IMR-90 (cell line): Measurements from ENCODE around the gene MRPS22. TPM values are rescaled to one million over a fixed set of nuclear protein-coding genes. Genes with fewer than 3 reads are reported as not detected.
A peak's percentile ranks its signal among the peaks of the same experiment; 100 is the strongest.

Source experiments
- ATAC-seq: fragments of 200-7000 bp; cut with Tn5 transposase; 2 replicates; pipeline ENCODE4 v1.9.1; 2020; ENCODE audit warnings: low read depth, mild to moderate bottlenecking, moderate library complexity
- BruUV-seq: library from RNA; stranded (reverse); fragments of 400-500 nt; replicated peaks from 2 replicates; lab custom pipeline; 2021; lab: Mats Ljungman, UMichigan
- CTCF ChIA-PET: fragments of 300-600 bp; formaldehyde crosslinking; extraction: SDS; loops from one replicate; lab custom pipeline; 2021; ENCODE audit warnings: antibody characterized with exemption; lab: Yijun Ruan, JAX
- POLR2A ChIA-PET: fragments of 300-600 bp; sonication (Branson Sonifier 250); formaldehyde crosslinking; loops from one replicate; lab custom pipeline; 2022; ENCODE audit warnings: antibody characterized with exemption; ENCODE audit not compliant: unreplicated experiment; lab: Charles Lee
- DNase-seq: peaks from one replicate; pipeline ENCODE4 v3.0.0; 2013
- H2AFZ ChIP-seq: replicated peaks from 2 replicates; pipeline ENCODE3; 2013; ENCODE audit warnings: low read length, mild to moderate bottlenecking; ENCODE audit not compliant: poor library complexity
- H2AK5ac ChIP-seq: 2 replicates; pipeline ENCODE4 v1.6.1; 2013; ENCODE audit warnings: low read depth, low read length, inconsistent platforms
- H2AK9ac ChIP-seq: replicated peaks from 2 replicates; pipeline ENCODE3; 2013; ENCODE audit warnings: mild to moderate bottlenecking, low read depth, low read length, moderate library complexity; ENCODE audit not compliant: poor library complexity
- H2BK120ac ChIP-seq: 2 replicates; pipeline ENCODE4 v1.6.1; 2013; ENCODE audit warnings: low read depth, low read length, inconsistent platforms
- H2BK15ac ChIP-seq: 3 replicates; pipeline ENCODE4 v1.6.1; 2013; ENCODE audit warnings: low read depth, low read length, inconsistent platforms
- H2BK20ac ChIP-seq: 2 replicates; pipeline ENCODE4 v1.6.1; 2013; ENCODE audit warnings: low read depth, mild to moderate bottlenecking, inconsistent platforms, low read length, moderate library complexity
- H2BK5ac ChIP-seq: 2 replicates; pipeline ENCODE4 v1.6.1; 2013; ENCODE audit warnings: mild to moderate bottlenecking, low read depth, low read length, inconsistent platforms; ENCODE audit not compliant: poor library complexity, severe bottlenecking
- H3K14ac ChIP-seq: replicated peaks from 2 replicates; pipeline ENCODE4 v1.6.1; 2013; ENCODE audit warnings: low read depth, low read length, inconsistent platforms
- H3K18ac ChIP-seq: 2 replicates; pipeline ENCODE4 v1.6.1; 2013; ENCODE audit warnings: low read depth, low read length, control low read depth
- H3K23ac ChIP-seq: 2 replicates; pipeline ENCODE4 v1.6.1; 2013; ENCODE audit warnings: low read depth, low read length, inconsistent platforms
- H3K27ac ChIP-seq: 2 replicates; pipeline ENCODE4 v1.5.1; 2013; ENCODE audit warnings: mild to moderate bottlenecking, control low read depth, low read length; ENCODE audit not compliant: insufficient read depth
- H3K27me3 ChIP-seq: 2 replicates; pipeline ENCODE4 v1.6.1; 2013; ENCODE audit warnings: low read length; ENCODE audit not compliant: control insufficient read depth, insufficient read depth
- H3K36me3 ChIP-seq: 2 replicates; pipeline ENCODE4 v1.6.1; 2013; ENCODE audit warnings: low read length, mixed read lengths; ENCODE audit not compliant: control insufficient read depth, insufficient read depth
- H3K4ac ChIP-seq: 2 replicates; pipeline ENCODE4 v1.6.1; 2013; ENCODE audit warnings: low read depth, low read length, inconsistent platforms
- H3K4me1 ChIP-seq: 2 replicates; pipeline ENCODE4 v1.6.1; 2013; ENCODE audit warnings: low read length, mixed read lengths; ENCODE audit not compliant: control insufficient read depth, insufficient read depth
- H3K4me2 ChIP-seq: 2 replicates; pipeline ENCODE4 v1.6.1; 2013; ENCODE audit warnings: low read depth, mild to moderate bottlenecking, control low read depth, low read length, moderate library complexity
- H3K4me3 ChIP-seq: 2 replicates; pipeline ENCODE4 v1.5.1; 2013; ENCODE audit warnings: low read depth, mild to moderate bottlenecking, control low read depth, low read length, moderate library complexity; ENCODE audit not compliant: insufficient read depth
- H3K56ac ChIP-seq: 2 replicates; pipeline ENCODE4 v1.6.1; 2013; ENCODE audit warnings: low read length, inconsistent platforms; ENCODE audit not compliant: insufficient read depth; ENCODE audit errors: extremely low read depth
- H3K79me1 ChIP-seq, 2 experiments: 2 replicates each; pipeline ENCODE4 v1.6.1; 2013; ENCODE audit warnings: low read length in 2 of 2, inconsistent platforms in 1 of 2, low read depth in 1 of 2
- H3K9ac ChIP-seq: 2 replicates; pipeline ENCODE4 v1.6.1; 2013; ENCODE audit warnings: low read depth, low read length, control low read depth
- H3K9me1 ChIP-seq: 2 replicates; pipeline ENCODE4 v1.6.1; 2013; ENCODE audit warnings: low read length, inconsistent platforms; ENCODE audit not compliant: insufficient read depth
- H3K9me3 ChIP-seq: 2 replicates; pipeline ENCODE4 v1.6.1; 2013; ENCODE audit warnings: low read length; ENCODE audit not compliant: control insufficient read depth, insufficient read depth
- H4K20me1 ChIP-seq: 2 replicates; pipeline ENCODE4 v1.6.1; 2013; ENCODE audit warnings: low read length, inconsistent platforms; ENCODE audit not compliant: insufficient read depth
- H4K5ac ChIP-seq: 2 replicates; pipeline ENCODE4 v1.6.1; 2013; ENCODE audit warnings: mild to moderate bottlenecking, low read depth, low read length, control low read depth
- H4K8ac ChIP-seq, 2 experiments: 2 replicates each; pipeline ENCODE4 v1.6.1; 2013; ENCODE audit warnings: low read depth in 2 of 2, low read length in 2 of 2, control low read depth in 1 of 2, inconsistent platforms in 1 of 2
- H4K91ac ChIP-seq: 2 replicates; pipeline ENCODE4 v1.6.1; 2013; ENCODE audit warnings: low read depth, low read length, inconsistent platforms; ENCODE audit not compliant: insufficient read depth
- BHLHE40 ChIP-seq: fragments of 150-350 bp; IDR thresholded peaks from 2 replicates; pipeline ENCODE4 v1.6.1; 2016; ENCODE audit warnings: mild to moderate bottlenecking, low read depth, low read length
- CEBPB ChIP-seq: IDR thresholded peaks from 2 replicates; pipeline ENCODE4 v1.6.1; 2012; ENCODE audit warnings: low read depth, low read length, improper control_type of control experiment
- CHD1 ChIP-seq: IDR thresholded peaks from 2 replicates; pipeline ENCODE4 v1.6.1; 2012; ENCODE audit warnings: low read depth, low read length, improper control_type of control experiment
- ELK1 ChIP-seq: fragments of 150-350 bp; IDR thresholded peaks from 2 replicates; pipeline ENCODE4 v1.6.1; 2016; ENCODE audit warnings: low read depth, mild to moderate bottlenecking, low read length, moderate library complexity, borderline replicate concordance
- FOS ChIP-seq: fragments of 150-350 bp; IDR thresholded peaks from 2 replicates; pipeline ENCODE4 v1.6.1; 2016; ENCODE audit warnings: low read depth, low read length
- MAFK ChIP-seq: IDR thresholded peaks from 2 replicates; pipeline ENCODE4 v1.6.1; 2012; ENCODE audit warnings: low read depth, low read length, improper control_type of control experiment
- MAZ ChIP-seq: IDR thresholded peaks from 2 replicates; pipeline ENCODE4 v1.6.1; 2012; ENCODE audit warnings: low read depth, mild to moderate bottlenecking, low read length, improper control_type of control experiment, moderate library complexity, borderline replicate concordance
- NFE2L2 ChIP-seq: fragments of 150-350 bp; IDR thresholded peaks from 2 replicates; pipeline ENCODE4 v1.6.1; 2016; ENCODE audit warnings: low read depth, mild to moderate bottlenecking, low read length
- POLR2A ChIP-seq: IDR thresholded peaks from 2 replicates; pipeline ENCODE4 v1.6.1; 2012; ENCODE audit warnings: mild to moderate bottlenecking, low read depth, low read length
- RAD21 ChIP-seq: IDR thresholded peaks from 2 replicates; pipeline ENCODE4 v1.6.1; 2012; ENCODE audit warnings: low read length, improper control_type of control experiment
- RCOR1 ChIP-seq: IDR thresholded peaks from 2 replicates; pipeline ENCODE4 v1.6.1; 2012; ENCODE audit warnings: mild to moderate bottlenecking, low read length, improper control_type of control experiment; ENCODE audit not compliant: insufficient replicate concordance
- SMC3 ChIP-seq: fragments of 150-350 bp; IDR thresholded peaks from 2 replicates; pipeline ENCODE4 v1.6.1; 2016; ENCODE audit warnings: low read depth, mild to moderate bottlenecking, antibody characterized with exemption, low read length, moderate library complexity
- WGBS, 2 experiments: methylation state at CpG; one replicate each; pipeline versions ENCODE4 v1.1.5 to v1.1.7; 2013; ENCODE audit warnings: missing lambda C conversion rate in 2 of 2; ENCODE audit not compliant: insufficient read length in 1 of 2; ENCODE audit errors: extremely low coverage in 2 of 2; 5-methylcytosine and 5-hydroxymethylcytosine counted together
- dilution Hi-C: fragments of 300-500 bp; cut with HindIII; formaldehyde crosslinking; loops from one replicate; pipeline ENCODE4 v1.14.3; 2018; ENCODE audit warnings: low sequenced_read_pairs; ENCODE audit not compliant: unreplicated experiment
- in situ Hi-C: fragments of 300-500 bp; cut with MboI; formaldehyde crosslinking; loops from 3 replicates; pipeline ENCODE4 v1.14.3; 2019; ENCODE audit warnings: low sequenced_read_pairs, inconsistent platforms, mixed read lengths
- intact Hi-C: fragments of 100-400 bp; cut with micrococcal nuclease; formaldehyde crosslinking; loops from 2 replicates; pipeline ENCODE4 v1.10.0; 2022
- polyA plus RNA-seq, 3 experiments: library from polyadenylated mRNA; depleted of rRNA; stranded (reverse); fragments of >200 nt; gene quantifications; 2 replicates each; pipeline ENCODE4 v1.2.3, GENCODE V29; 2012; ENCODE audit warnings: low replicate concordance in 1 of 3
- total RNA-seq: library from RNA; depleted of rRNA; stranded (reverse); fragments of >200 nt; gene quantifications from 2 replicates; pipeline ENCODE4 v1.2.3, GENCODE V29; 2012
- TF ChIP-seq, protein P1 (sequence below): conservative IDR thresholded peaks from 2 replicates; pipeline ENCODE4 v1.5.1; 2012; ENCODE audit warnings: mild to moderate bottlenecking, low read depth, low read length, improper control_type of control experiment
- TF ChIP-seq, protein P2 (sequence below): fragments of 150-350 bp; IDR thresholded peaks from 2 replicates; pipeline ENCODE4 v1.6.1; 2017; ENCODE audit warnings: mild to moderate bottlenecking, antibody characterized with exemption, low read length, low read depth

The MRPS22 gene
- total and polyA plus RNA-seq, 2 of the 4 experiments (the other 2 are of a cell fraction): 54.5 to 72.4 TPM

- no peak for TF ChIP-seq RCOR1
These were observed 33.3 kb upstream of the MRPS22 start (continued) for GRCh38 chr3:139310474-139310933.

DNA sequence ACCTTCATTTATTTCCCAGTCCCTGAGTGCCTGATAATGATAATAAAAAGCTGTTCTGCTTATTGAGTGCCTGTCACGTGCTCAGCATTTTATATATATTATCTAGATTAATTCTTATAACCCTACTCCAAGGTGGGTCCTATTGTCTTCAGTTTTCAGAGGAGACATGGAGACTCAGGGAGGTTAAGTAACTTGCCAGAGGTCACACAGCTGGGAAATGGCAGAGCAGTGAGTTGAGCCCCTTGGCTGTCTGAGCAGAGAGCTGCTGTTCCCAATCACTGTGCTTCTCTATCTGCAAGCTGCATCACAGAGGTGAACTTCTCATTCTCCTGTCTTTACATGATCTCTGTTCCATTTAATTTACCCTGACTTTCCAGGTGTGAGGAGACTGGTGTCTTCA is 32.3 kb upstream of the MRPS22 start:
- H4K20me1 ChIP-seq: no peaks in the 10 kb centered on the region
- DNase-seq: no peak
- ChIA-PET CTCF (no interaction called here), POLR2A (no interaction called here)
- H3K27me3 ChIP-seq: no peaks in the 10 kb centered on the region; the same call in 1 of the 2 replicates
- peak overlapping the region in 1 of 2 experiments; percentile 41; a peak in 1 of 4 replicates for H4K8ac ChIP-seq
- H4K5ac ChIP-seq: no peak overlapping the region
- H2BK5ac ChIP-seq: peak overlapping the region; percentile 58
- WGBS, 2 experiments: no CpG with 5 or more reads among the region's 1 CpG
- H3K14ac ChIP-seq: peak overlapping the region; percentile 57
- peak overlapping the region; percentile 99; the same call in 2 of the 3 replicates for H2BK15ac ChIP-seq
- no peak overlapping the region for H2AK9ac ChIP-seq
- H2AK5ac ChIP-seq: peak overlapping the region; percentile 96; the same call in 1 of the 2 replicates
- H3K56ac ChIP-seq: no peak overlapping the region
- H3K4ac ChIP-seq: peak overlapping the region; percentile 96
- dilution Hi-C loops (no loop called here), intact Hi-C loops (no loop called here), in situ Hi-C loops (loop anchor here (10.0 kb wide), 1 partner anchor 187 kb away; no protein-coding TSS in a partner anchor)
- peak overlapping the region; percentile 93; the same call in 1 of the 2 replicates for H3K18ac ChIP-seq
- peak overlapping the region; percentile 96 for H2BK120ac ChIP-seq
- peaks cover 31% of the 10 kb centered on the region for H3K4me1 ChIP-seq
- BruUV-seq: no TSS peak
- H3K36me3 ChIP-seq: no peaks in the 10 kb centered on the region
- peak overlapping the region; percentile 56; the same call in 1 of the 2 replicates for H3K23ac ChIP-seq
- H3K9me3 ChIP-seq: no peaks in the 10 kb centered on the region
- ATAC-seq: no peak
- H3K4me3 ChIP-seq: no peak overlapping the region
- H3K79me1 ChIP-seq: no peaks in the 10 kb centered on the region; a peak in 1 of 4 replicates
- H3K9ac ChIP-seq: no peak overlapping the region
- H3K9me1 ChIP-seq: peaks cover 46% of the 10 kb centered on the region
- H3K27ac ChIP-seq: no peak overlapping the region
- no peak overlapping the region for H2AFZ ChIP-seq
- H3K4me2 ChIP-seq: no peak overlapping the region
- H4K91ac ChIP-seq: peak overlapping the region; percentile 98; the same call in 1 of the 2 replicates
- peak overlapping the region; percentile 94 for H2BK20ac ChIP-seq
- TF ChIP-seq CHD1 (no peak), SMC3 (no peak), ELK1 (no peak), MAZ (no peak), BHLHE40 (no peak), FOS (no peak), RCOR1 (no peak), MAFK (no peak), NFE2L2 (no peak), CEBPB (no peak), RAD21 (no peak), POLR2A (no peak)
- TF ChIP-seq, protein P1, sequence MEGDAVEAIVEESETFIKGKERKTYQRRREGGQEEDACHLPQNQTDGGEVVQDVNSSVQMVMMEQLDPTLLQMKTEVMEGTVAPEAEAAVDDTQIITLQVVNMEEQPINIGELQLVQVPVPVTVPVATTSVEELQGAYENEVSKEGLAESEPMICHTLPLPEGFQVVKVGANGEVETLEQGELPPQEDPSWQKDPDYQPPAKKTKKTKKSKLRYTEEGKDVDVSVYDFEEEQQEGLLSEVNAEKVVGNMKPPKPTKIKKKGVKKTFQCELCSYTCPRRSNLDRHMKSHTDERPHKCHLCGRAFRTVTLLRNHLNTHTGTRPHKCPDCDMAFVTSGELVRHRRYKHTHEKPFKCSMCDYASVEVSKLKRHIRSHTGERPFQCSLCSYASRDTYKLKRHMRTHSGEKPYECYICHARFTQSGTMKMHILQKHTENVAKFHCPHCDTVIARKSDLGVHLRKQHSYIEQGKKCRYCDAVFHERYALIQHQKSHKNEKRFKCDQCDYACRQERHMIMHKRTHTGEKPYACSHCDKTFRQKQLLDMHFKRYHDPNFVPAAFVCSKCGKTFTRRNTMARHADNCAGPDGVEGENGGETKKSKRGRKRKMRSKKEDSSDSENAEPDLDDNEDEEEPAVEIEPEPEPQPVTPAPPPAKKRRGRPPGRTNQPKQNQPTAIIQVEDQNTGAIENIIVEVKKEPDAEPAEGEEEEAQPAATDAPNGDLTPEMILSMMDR: no peak
- TF ChIP-seq, protein P2, sequence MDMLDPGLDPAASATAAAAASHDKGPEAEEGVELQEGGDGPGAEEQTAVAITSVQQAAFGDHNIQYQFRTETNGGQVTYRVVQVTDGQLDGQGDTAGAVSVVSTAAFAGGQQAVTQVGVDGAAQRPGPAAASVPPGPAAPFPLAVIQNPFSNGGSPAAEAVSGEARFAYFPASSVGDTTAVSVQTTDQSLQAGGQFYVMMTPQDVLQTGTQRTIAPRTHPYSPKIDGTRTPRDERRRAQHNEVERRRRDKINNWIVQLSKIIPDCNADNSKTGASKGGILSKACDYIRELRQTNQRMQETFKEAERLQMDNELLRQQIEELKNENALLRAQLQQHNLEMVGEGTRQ: no peak
